Suprapubic skin (tissue), 3 donors: ENCODE results near the gene RBM15.
A peak's percentile ranks its signal among the peaks of the same experiment; 100 is the strongest.

ENCODE experiments used
- CTCF ChIP-seq, 2 donors: fragments of 200-600 bp in 1 of 2; fragments of 450-650 bp in 1 of 2; sonication (generic) in 1 of 2; IDR thresholded peaks; one replicate each; pipeline ENCODE4 v1.5.1; 2016 to 2019; ENCODE audit warnings: antibody characterized with exemption in 2 of 2, mild to moderate bottlenecking in 1 of 2, moderate library complexity in 1 of 2
- POLR2A ChIP-seq, 2 donors: fragments of 450-650 bp; IDR thresholded peaks; one replicate each; pipeline ENCODE4 v1.6.1; 2017; ENCODE audit warnings: antibody characterized with exemption in 2 of 2, mild to moderate bottlenecking in 2 of 2, moderate library complexity in 2 of 2

GRCh38 chr1:110339407-110340206, 430 bp downstream of the RBM15 start:
- peak; percentile 33 to 86 for TF ChIP-seq POLR2A (IDR thresholded peaks at IDR 0.05)
- peak; percentile 9 to 27 for TF ChIP-seq CTCF (IDR thresholded peaks at IDR 0.05)
